Measurements from ENCODE around the gene LCN2.

Gene LCN2

DNA sequence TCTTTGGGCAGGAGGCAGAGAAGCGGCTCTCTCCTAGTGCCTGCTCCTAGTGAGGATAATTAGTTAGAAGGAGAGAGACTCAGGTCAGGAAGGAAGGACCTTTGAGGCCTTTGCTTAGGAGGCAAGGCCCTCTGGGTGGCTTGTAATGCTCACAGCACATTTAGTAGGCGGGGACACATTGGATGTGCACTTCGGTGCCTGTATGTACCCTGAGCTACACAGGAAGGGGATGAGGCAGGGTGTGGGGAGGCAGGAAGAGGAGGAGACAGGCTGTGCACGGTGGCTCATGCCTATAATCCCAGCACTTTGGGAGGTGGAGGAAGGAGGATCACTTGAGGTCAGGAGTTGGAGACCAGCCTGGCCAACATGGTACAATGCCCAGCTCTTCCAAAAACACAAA lies 7.2 kb upstream of the LCN2 start:
- H3K27ac ChIP-seq = no peak overlapping the region
- H3K36me3 ChIP-seq (replicated peaks) = no peaks in the 10 kb centered on the region
- TF ChIP-seq, protein P1, sequence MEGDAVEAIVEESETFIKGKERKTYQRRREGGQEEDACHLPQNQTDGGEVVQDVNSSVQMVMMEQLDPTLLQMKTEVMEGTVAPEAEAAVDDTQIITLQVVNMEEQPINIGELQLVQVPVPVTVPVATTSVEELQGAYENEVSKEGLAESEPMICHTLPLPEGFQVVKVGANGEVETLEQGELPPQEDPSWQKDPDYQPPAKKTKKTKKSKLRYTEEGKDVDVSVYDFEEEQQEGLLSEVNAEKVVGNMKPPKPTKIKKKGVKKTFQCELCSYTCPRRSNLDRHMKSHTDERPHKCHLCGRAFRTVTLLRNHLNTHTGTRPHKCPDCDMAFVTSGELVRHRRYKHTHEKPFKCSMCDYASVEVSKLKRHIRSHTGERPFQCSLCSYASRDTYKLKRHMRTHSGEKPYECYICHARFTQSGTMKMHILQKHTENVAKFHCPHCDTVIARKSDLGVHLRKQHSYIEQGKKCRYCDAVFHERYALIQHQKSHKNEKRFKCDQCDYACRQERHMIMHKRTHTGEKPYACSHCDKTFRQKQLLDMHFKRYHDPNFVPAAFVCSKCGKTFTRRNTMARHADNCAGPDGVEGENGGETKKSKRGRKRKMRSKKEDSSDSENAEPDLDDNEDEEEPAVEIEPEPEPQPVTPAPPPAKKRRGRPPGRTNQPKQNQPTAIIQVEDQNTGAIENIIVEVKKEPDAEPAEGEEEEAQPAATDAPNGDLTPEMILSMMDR (IDR thresholded peaks at IDR 0.05; ENCODE audit: low read depth, low read length, missing control alignments) = no peak
- no peaks in the 10 kb centered on the region for H3K27me3 ChIP-seq (replicated peaks)
- H3K4me3 ChIP-seq (ENCODE audit: low read depth, low read length) = no peak overlapping the region
- in situ Hi-C loops (cut with HindIII; ENCODE audit: low pct_ligation_motif_present, low sequenced_read_pairs) = no loop called here
- DNase-seq = no peak

DNA sequence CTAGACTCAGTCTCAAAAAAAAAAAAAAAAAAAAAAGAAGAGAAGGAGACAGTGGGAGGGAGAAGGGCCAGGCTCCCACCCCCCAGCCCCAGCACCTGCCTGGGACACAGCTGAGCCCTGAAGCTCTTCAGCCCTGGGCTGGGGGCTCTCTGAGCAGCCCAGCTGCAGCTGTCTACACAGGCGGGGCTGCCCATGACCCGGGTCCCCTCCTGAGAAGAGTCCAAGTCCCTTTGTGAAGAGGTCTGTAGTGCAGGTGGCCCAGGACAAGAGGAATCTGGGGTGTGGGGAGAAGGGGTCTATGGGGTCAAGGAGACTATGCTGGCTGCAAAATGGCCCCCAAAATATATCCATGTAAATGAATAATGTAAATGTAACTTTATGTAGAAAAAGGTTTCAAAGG lies 6.7 kb upstream of the LCN2 start:
- no peak for DNase-seq
- TF ChIP-seq, protein P1 (IDR thresholded peaks at IDR 0.05; ENCODE audit: low read depth, low read length, missing control alignments) = no peak
- Histone ChIP-seq H3K27ac (no peak overlapping the region), H3K4me3 (ENCODE audit: low read depth, low read length) (no peak overlapping the region), H3K36me3 (replicated peaks) (no peaks in the 10 kb centered on the region), H3K27me3 (replicated peaks) (no peaks in the 10 kb centered on the region)
- in situ Hi-C loops (cut with HindIII; ENCODE audit: low pct_ligation_motif_present, low sequenced_read_pairs) = no loop called here

DNA sequence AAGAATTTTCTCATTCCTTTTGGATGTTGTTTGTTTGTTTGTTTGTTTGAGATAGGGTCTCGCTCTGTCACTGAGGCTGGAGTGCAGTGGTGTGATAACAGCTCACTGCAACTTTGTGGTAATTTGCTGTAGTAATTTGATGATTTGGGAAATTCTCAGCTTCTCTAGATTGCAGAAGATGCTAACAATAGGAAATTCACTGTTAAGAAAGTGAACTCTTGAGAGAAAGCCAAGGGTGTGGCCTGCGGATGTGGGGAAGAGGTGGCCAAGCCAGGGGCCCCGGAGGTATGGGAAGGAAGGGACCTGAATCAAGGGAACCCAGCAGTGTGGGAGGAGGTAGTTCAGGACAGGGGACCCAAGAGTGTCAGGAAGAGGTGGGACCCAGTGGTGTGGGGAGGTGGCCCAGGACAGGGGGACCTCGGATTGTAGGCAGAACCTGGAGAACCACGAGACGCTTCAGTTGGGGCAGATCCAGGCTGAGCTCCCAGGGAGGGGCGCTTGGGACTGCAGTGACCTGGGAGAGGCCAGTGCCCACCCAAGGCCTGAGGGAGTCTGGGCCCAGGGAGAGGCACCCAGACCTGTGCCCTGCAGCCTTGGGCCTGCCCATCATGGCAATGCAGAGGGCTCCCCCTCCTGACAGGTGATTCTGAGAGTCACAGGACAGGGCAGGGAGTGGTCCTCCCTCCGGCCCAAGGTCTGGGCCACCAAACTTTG lies 5.6 kb upstream of the LCN2 start:
- Histone ChIP-seq H3K36me3 (replicated peaks) (no peaks in the 10 kb centered on the region), H3K4me3 (ENCODE audit: low read depth, low read length) (no peak overlapping the region), H3K27ac (no peak overlapping the region), H3K27me3 (replicated peaks) (no peaks in the 10 kb centered on the region)
- TF ChIP-seq, protein P1 (IDR thresholded peaks at IDR 0.05; ENCODE audit: low read depth, low read length, missing control alignments) = no peak
- in situ Hi-C loops (cut with HindIII; ENCODE audit: low pct_ligation_motif_present, low sequenced_read_pairs) = no loop called here
- no peak for DNase-seq

DNA sequence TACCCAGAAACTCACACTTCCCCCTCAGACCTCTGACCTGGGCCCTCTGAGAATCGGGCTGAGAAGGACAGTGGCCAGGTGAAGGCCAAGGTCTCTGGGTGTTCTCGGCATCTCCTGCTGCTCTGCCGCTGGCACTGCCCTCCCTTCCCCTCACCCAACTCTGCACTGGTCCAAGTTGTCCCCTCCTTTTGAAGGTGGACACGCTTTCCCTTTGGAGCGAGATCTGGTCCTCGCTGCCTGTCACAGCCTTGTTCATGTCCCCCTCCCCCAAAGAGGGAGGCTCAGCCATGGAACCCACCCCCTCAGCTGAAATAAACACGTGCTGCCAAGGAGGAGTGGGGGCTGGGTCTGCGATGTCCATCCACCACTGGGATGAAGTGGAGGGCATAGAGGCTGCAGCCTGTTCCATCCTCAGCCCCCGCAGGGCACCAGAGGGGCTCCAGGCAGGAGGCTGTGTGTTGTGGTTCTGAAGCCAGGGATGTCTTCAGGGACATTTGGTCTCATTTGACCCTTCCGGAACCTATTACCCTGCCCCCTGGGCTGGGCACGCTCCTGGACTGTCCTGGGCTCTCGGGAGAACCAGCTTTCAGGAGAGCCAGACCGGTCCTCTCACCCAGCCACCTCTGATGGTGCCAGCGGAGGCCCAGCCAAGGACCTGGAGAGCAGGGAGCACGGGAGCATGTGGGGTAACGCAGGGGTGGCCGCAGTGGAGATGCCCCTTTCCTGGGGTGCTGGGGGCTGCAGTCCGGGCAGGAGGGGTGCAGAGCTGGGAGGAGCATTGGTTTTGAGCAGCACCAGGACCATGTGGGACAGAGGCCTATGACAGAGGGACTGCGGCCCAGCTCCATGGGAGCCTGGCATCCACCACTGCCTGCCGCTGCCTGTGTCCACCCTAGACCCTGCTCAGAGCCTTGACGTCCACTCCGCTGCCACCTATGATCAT lies 4.7 kb upstream of the LCN2 start:
- DNase-seq = no peak
- TF ChIP-seq, protein P1 (IDR thresholded peaks at IDR 0.05; ENCODE audit: low read depth, low read length, missing control alignments) = no peak
- in situ Hi-C loops (cut with HindIII; ENCODE audit: low pct_ligation_motif_present, low sequenced_read_pairs) = no loop called here
- Histone ChIP-seq H3K27me3 (replicated peaks) (no peaks in the 10 kb centered on the region), H3K27ac (no peak overlapping the region), H3K36me3 (replicated peaks) (no peaks in the 10 kb centered on the region), H3K4me3 (ENCODE audit: low read depth, low read length) (no peak overlapping the region)

DNA sequence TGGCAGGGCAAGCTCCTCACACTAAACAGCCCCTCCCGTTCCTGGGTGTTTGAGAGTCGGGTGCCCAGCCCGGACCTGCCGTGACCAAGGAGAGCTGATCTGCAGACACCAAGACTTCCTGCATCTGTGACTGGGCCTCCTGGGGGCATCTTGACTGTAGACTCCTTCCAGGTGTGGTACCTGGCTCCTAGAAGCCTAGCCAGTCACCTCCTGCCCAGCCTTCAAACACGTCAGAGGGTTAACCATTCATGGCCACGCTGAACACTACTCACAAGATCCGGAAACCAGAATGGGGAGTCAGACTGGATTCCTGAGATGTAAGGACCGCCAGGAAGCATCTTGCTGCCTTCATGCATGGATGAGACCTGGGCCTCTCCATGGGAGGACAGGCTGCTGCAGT lies 3.7 kb upstream of the LCN2 start:
- TF ChIP-seq, protein P1 (IDR thresholded peaks at IDR 0.05; ENCODE audit: low read depth, low read length, missing control alignments) = no peak
- H3K27ac ChIP-seq = no peak overlapping the region
- in situ Hi-C loops (cut with HindIII; ENCODE audit: low pct_ligation_motif_present, low sequenced_read_pairs) = no loop called here
- no peaks in the 10 kb centered on the region for H3K36me3 ChIP-seq (replicated peaks)
- DNase-seq = no peak
- no peaks in the 10 kb centered on the region for H3K27me3 ChIP-seq (replicated peaks)
- no peak overlapping the region for H3K4me3 ChIP-seq (ENCODE audit: low read depth, low read length)

All from brain microvascular endothelial cell (primary cell).